ENCODE results near the gene NUDT17. TPM values are rescaled to one million over a fixed set of nuclear protein-coding genes. Genes with fewer than 3 reads are reported as not detected.

NUDT17 gene
- total RNA-seq, 2 experiments from 2014 or later, result 2.8 to 4.1 TPM

DNA sequence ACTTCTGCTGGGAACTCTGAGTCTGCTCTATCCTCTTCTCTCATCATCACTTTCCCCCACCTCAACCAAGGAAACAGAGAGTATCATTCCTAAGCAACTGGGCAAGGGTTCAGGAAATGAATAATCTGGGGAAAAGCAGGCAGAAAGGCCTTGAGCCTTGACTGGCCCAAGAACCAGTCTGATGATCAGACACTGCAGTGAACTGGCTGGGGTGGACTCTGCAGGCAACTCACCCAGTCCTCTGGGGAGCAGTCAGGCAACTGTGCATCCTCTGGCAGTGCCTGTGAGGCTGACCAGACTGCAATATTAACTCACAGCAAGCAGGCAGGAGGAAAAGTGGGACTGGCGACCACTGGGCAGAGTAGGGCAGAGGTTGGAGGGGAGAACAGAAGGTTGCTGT lies 39.2 kb downstream of the NUDT17 start:
- H3K27ac Mint-ChIP-seq, result no peak overlapping the region
- H3K4me3 Mint-ChIP-seq, result no peak overlapping the region
- no peak for ATAC-seq
- CTCF ChIA-PET, result interaction anchor here (0.7 to 5.2 kb wide), 4 partner anchors 8 to 111 kb away, joined by 3 to 26 read pairs (median 8); partner anchors contain the start of genes ITGA10 and NUDT17
- no peaks in the 10 kb centered on the region for H3K36me3 Mint-ChIP-seq
- no peaks in the 10 kb centered on the region for H3K9me3 Mint-ChIP-seq (ENCODE audit: low read depth)
- no peak for DNase-seq
- peaks cover 41% of the 10 kb centered on the region for H3K27me3 Mint-ChIP-seq
- H3K4me1 Mint-ChIP-seq, result peaks cover 16% of the 10 kb centered on the region

DNA sequence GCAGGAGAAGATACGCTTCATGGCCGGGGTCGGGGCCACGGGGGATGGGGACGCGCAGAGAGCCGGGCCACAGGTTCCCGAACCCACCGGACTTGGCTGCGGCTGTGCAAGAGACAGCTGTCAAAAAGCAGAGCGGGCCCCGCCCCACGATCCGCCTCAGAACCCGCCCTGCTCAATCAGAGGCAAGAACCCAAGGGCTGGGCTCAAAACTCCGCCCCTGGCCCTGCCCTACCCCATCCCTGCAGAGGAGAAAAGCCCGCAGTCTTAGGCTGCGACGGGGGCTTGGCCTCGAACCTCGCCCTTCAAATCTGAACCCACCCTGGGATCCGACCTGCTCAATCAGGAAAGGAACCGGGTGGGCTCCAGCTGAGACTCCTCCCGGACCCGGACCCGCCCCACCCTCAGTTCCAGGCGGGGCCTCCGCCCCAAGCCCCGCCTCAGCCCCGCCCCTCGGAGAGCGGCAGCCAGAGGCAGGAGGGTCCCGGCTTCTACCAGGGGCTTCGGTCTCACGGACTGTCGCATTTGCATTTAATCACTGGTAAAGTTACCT lies 40.4 kb downstream of the NUDT17 start, which contains the start of gene ANKRD35:
Gene ANKRD35, minus strand, starts transcription at position 129 of the 550 bp plus-strand sequence. Its CDS starts 108 bp downstream, at position 21.
- peak within 1 kb of the TSS; percentile 19 for H3K27ac Mint-ChIP-seq
- DNase-seq (peak; percentile 94), ATAC-seq (peak; percentile 100)
- peaks cover 34% of the 10 kb centered on the region for H3K27me3 Mint-ChIP-seq
- H3K4me1 Mint-ChIP-seq, result peaks cover 16% of the 10 kb centered on the region
- CTCF ChIA-PET, result interaction anchor here (0.8 to 5.2 kb wide), 7 partner anchors 7 to 121 kb away, joined by 3 to 26 read pairs (median 3); partner anchors contain the start of genes ITGA10 and NUDT17
- H3K9me3 Mint-ChIP-seq (ENCODE audit: low read depth), result no peaks in the 10 kb centered on the region
- H3K36me3 Mint-ChIP-seq, result no peaks in the 10 kb centered on the region
- peak within 1 kb of the TSS; percentile 74 for H3K4me3 Mint-ChIP-seq

DNA sequence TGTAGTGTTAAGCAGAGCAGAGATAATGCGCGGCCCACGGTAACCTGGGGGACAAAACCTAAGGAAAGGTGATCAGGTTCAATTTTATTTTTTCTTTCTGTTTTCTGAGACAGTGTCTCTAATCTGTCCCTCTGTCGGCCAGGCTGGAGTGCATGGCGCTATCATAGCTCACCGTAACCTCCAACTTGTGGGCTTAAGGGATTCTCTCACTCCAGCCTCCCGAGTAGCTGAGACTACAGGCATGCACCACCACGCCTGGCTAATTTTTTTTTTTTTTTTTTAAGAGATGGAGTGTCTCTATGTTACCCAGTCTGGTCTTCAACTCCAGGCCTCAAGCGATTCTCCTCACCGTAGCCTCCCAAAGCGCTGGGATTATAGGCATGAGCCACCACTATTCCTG lies 41.0 kb downstream of the NUDT17 start:
- CTCF ChIA-PET, result interaction anchor here (0.6 to 5.2 kb wide), 5 partner anchors 13 to 93 kb away, joined by 3 to 26 read pairs (median 3); partner anchors contain the start of gene NUDT17
- no peak overlapping the region for H3K27ac Mint-ChIP-seq
- no peaks in the 10 kb centered on the region for H3K36me3 Mint-ChIP-seq
- peak overlapping the region; percentile 74 for H3K4me3 Mint-ChIP-seq
- no peaks in the 10 kb centered on the region for H3K9me3 Mint-ChIP-seq (ENCODE audit: low read depth)
- H3K4me1 Mint-ChIP-seq, result peaks cover 16% of the 10 kb centered on the region
- ATAC-seq, result no peak
- H3K27me3 Mint-ChIP-seq, result peaks cover 34% of the 10 kb centered on the region
- DNase-seq, result no peak

DNA sequence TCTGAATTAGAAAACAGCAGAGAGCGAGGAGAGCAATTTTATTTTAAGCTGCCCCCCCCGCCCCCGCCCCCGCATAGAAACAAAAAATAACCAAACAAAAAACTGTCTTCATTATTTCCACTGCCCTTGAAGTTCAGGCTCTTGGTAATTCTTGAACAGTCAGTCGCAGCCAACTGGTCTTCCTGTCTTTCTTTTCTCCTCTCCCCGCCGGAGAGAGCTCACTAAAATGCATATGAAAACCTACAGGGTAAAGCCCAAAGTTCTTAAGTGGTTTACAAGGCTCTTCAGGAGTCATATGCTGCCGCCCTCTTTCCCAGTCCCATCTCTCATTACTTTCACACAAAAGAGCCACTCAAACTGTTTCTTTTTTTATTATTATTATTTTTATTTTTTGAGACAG lies 41.4 kb downstream of the NUDT17 start:
- DNase-seq, result no peak
- Mint-ChIP-seq H3K27ac (no peak overlapping the region), H3K4me3 (peak overlapping the region; percentile 28), H3K9me3 (ENCODE audit: low read depth) (no peaks in the 10 kb centered on the region), H3K4me1 (peaks cover 16% of the 10 kb centered on the region), H3K27me3 (peaks cover 34% of the 10 kb centered on the region), H3K36me3 (no peaks in the 10 kb centered on the region)
- ATAC-seq, result no peak
- CTCF ChIA-PET, result interaction anchor here (0.6 to 5.2 kb wide), 5 partner anchors 22 to 93 kb away, joined by 3 to 26 read pairs (median 3); partner anchors contain the start of gene NUDT17

DNA sequence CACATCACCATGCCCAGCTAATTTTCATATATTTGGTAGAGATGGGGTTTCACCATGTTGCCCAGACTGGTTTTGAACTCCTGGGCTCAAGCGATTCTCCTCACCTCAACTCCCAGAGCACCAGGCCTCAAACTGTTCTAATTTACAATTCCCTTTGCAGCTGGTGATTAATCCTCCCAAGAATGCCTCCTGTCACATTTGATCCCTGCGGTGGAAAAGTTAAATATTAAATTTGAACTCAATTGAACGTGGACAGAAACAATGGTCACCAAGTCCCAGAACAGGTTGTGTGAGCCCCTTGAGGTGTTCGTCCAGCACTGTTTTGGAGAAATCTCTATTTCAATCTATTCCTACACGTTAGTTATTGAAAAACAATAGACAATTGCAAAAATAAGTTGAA lies 42.2 kb downstream of the NUDT17 start:
- Mint-ChIP-seq H3K9me3 (ENCODE audit: low read depth) (no peaks in the 10 kb centered on the region), H3K4me1 (peaks cover 16% of the 10 kb centered on the region), H3K27me3 (peaks cover 32% of the 10 kb centered on the region), H3K27ac (no peak overlapping the region), H3K4me3 (no peak overlapping the region), H3K36me3 (no peaks in the 10 kb centered on the region)
- ATAC-seq (no peak), DNase-seq (no peak)
- CTCF ChIA-PET, result interaction anchor here (0.7 to 1.3 kb wide), 2 partner anchors 42 to 92 kb away, joined by 3 to 4 read pairs; partner anchors contain the start of gene NUDT17

DNA sequence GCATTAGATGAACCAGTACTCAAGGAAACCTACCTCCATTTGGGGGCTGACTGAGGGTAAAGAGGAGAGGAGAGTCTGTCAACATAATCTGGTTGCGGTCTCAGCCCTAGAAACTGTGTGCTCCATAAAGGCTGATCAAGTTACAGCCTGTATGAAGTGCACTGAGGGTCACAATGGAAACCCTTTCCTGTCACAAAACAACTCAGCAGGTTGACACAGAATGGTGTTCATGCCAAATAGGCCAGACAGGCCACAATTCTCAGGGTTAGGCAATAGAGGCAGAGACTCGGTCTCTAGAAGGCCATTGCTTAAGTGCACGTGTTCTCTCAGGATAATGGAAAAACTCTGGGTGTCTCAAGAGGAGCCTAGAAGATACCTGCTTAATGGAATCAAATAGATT lies 44.3 kb downstream of the NUDT17 start:
- Mint-ChIP-seq H3K27me3 (peaks cover 14% of the 10 kb centered on the region), H3K9me3 (ENCODE audit: low read depth) (no peaks in the 10 kb centered on the region), H3K27ac (no peak overlapping the region), H3K4me1 (peaks cover 14% of the 10 kb centered on the region), H3K4me3 (no peak overlapping the region), H3K36me3 (no peaks in the 10 kb centered on the region)
- ATAC-seq (no peak), DNase-seq (no peak)
- CTCF ChIA-PET, result interaction anchor here (1.1 to 4.1 kb wide), 2 partner anchors 30 to 44 kb away, joined by 3 to 31 read pairs; partner anchors contain the start of gene NUDT17

DNA sequence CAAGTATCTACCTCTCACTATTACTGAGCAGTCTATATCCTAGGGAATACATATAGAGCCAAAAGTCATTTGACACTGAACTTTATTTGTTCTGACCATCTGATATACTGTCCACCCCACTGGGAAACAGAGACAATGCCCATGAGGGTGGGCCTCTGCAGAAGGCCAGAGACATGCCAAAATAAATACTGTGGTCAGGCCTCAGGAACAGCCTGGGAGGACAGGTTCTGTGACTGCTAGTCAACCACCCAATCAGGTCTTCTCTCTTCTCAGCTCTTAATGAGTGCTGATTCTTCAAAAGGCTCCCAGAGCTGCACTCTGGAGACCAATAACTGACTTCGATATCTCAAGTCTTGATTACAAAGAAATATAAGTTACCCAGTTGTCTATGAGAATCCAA lies 45.7 kb downstream of the NUDT17 start:
- no peaks in the 10 kb centered on the region for H3K36me3 Mint-ChIP-seq
- H3K27me3 Mint-ChIP-seq, result peaks cover 5% of the 10 kb centered on the region
- CTCF ChIA-PET, result interaction anchor here (0.7 to 4.1 kb wide), 31 partner anchors 10 to 136 kb away, joined by 3 to 31 read pairs (median 5); partner anchors contain the start of genes HJV, ITGA10, LIX1L and NUDT17
- ATAC-seq (no peak), DNase-seq (no peak)
- H3K27ac Mint-ChIP-seq, result no peak overlapping the region
- no peak overlapping the region for H3K4me3 Mint-ChIP-seq
- peaks cover 4% of the 10 kb centered on the region for H3K4me1 Mint-ChIP-seq
- no peaks in the 10 kb centered on the region for H3K9me3 Mint-ChIP-seq (ENCODE audit: low read depth)

DNA sequence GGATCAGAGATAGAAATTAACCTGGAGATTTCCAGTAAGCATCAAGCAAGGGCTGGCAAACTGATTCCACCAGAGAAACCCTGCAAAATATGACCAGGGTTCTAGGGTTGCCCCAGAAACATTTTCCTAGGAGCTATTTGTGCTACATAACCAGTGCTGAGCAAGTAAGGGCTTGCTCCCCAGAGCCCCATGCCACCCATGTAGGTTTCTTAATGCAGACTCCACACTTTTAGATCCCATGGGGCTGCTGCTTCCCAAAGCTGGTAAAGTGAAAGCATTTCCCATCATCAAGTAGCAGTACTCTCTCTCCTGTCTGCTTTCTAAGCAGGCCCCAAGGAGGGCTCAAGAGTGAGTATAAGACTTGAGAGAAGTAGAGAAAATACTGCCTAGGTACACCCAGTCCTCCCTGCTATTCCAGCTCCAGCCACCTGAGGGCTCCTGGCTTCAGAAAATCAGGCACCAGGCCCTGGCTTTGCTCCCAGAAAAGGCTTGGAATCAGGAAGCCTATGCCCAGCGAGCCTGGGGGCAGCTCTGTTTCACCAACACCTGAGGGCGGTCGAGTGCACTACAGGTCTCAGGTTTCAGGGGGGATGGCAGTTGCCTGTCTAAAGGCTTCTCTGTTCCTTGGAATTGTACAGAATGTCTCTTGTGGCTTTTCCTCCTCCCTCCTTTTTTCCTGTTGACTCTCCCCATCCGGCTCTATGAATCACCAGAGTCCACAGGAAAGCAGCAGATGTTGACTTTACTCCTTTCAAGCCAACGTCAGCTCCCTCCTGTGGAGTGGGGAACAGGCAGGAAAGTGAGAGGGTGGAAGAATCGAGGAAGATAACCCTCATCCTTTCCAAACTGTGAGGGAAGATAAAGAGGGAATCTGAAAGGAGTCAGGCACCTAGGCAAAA lies 46.4 kb downstream of the NUDT17 start:
- Mint-ChIP-seq H3K27ac (no peak overlapping the region), H3K4me3 (no peak overlapping the region), H3K9me3 (ENCODE audit: low read depth) (no peaks in the 10 kb centered on the region), H3K36me3 (no peaks in the 10 kb centered on the region), H3K27me3 (peaks cover 4% of the 10 kb centered on the region), H3K4me1 (peaks cover under 1% of the 10 kb centered on the region)
- ATAC-seq (peak; percentile 85), DNase-seq (peak; percentile 73)
- CTCF ChIA-PET, result interaction anchor here (0.7 to 4.1 kb wide), 33 partner anchors 10 to 136 kb away, joined by 3 to 31 read pairs (median 5); partner anchors contain the start of genes HJV, ITGA10, LIX1L and NUDT17

DNA sequence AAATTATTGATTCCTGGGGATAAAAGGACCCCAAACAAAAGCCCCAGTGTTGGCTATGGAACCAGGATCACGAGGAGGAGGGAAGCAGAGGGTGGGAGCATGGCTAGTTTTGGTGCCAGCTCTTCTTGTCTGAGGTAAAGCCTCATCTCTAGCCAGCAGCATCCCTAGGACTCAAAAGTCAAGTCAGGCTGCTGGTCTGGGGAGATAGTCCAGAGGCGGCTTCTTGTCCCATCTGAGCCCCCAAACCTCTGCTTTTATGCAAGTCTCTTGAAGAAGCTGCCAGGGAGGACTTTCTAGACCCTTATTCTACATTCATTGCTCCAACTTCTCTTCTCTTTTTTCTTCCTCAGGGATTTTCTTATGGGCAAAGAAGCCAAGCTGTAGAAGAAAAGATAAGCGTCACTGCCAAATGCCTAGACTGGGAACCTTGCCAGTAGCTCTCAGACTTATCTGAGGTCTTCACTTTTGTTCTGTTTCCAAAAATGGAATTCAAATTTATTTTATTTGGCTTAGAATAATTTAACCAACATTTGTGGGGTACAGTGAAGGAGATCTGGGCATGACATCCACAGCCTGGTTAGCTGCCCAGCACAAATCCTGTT lies 47.2 kb downstream of the NUDT17 start:
- Mint-ChIP-seq H3K27ac (no peak overlapping the region), H3K4me1 (no peaks in the 10 kb centered on the region), H3K4me3 (no peak overlapping the region), H3K9me3 (ENCODE audit: low read depth) (no peaks in the 10 kb centered on the region), H3K36me3 (no peaks in the 10 kb centered on the region), H3K27me3 (peaks cover 2% of the 10 kb centered on the region)
- CTCF ChIA-PET, result interaction anchor here (0.7 to 4.1 kb wide), 24 partner anchors 7 to 129 kb away, joined by 3 to 31 read pairs (median 7); partner anchors contain the start of genes ANKRD35, HJV, ITGA10 and LIX1L
- DNase-seq (no peak), ATAC-seq (no peak)

DNA sequence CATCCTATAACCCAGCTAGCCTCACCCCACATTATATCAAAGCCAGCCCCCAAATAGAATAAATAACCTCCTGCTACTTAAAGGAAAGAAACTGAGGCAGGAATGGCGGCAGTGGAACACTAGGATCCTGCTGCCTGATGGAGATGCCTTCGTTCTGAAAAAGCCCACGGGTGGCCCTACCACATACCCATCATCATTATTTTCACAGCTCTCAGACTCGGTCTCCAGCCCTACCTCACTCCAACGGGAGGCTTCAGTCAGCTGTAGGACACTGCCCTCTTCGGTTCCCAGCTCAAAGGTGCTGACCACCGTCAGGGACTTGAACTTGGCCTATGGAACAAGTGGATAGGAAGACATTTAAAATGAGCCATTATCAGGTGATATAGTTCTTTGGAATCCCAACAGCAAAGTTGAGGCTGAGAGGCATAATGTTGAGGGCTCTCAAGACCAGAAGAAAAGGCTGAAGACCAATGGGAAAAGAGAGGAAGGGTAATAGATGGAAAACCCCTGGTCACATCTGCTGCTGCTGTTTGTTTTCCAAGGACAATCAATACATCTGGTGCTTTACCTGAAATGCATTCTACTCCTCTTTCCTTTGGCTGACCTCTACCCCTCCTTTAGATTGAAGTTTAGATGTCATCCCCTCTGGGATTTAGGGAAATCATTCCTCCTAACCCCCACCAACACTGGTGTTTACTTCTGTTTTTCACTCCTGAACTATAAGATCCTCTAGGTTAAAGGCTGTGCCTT lies 48.1 kb downstream of the NUDT17 start:
- no peak for ATAC-seq
- no peak for DNase-seq
- H3K36me3 Mint-ChIP-seq, result no peaks in the 10 kb centered on the region
- CTCF ChIA-PET, result interaction anchor here (0.9 to 4.1 kb wide), 10 partner anchors 8 to 83 kb away, joined by 3 to 31 read pairs (median 13); partner anchors contain the start of genes ANKRD35, ITGA10, LIX1L and NUDT17
- H3K9me3 Mint-ChIP-seq (ENCODE audit: low read depth), result no peaks in the 10 kb centered on the region
- H3K27ac Mint-ChIP-seq, result no peak overlapping the region
- no peaks in the 10 kb centered on the region for H3K4me1 Mint-ChIP-seq
- no peaks in the 10 kb centered on the region for H3K27me3 Mint-ChIP-seq
- H3K4me3 Mint-ChIP-seq, result no peak overlapping the region

DNA sequence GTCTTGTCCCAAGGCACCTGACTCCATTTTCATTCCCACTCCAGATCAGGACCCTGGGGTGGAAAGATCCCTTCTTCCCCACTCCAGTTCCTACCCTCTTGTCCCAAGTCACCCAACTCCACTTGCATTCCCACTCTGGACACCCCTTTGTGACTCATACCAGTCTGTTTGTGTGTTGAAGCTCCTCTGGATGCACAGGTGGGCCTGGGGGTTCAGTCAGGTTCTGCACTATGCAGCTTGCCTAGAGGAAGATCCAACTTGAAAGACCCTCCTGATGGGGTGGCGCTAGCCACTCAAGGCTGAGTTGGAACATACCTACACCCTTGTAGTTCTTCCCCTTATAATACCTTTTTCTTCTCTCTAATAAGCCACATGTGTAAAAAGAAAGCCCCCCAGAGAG lies 50.0 kb downstream of the NUDT17 start:
- Mint-ChIP-seq H3K27ac (no peak overlapping the region), H3K4me3 (no peak overlapping the region), H3K36me3 (no peaks in the 10 kb centered on the region), H3K9me3 (ENCODE audit: low read depth) (no peaks in the 10 kb centered on the region), H3K4me1 (no peaks in the 10 kb centered on the region), H3K27me3 (no peaks in the 10 kb centered on the region)
- DNase-seq, result no peak
- CTCF ChIA-PET, result interaction anchor here (1.1 to 3.0 kb wide), 5 partner anchors 10 to 137 kb away, joined by 3 to 17 read pairs (median 8); partner anchors contain the start of genes ITGA10 and NUDT17
- ATAC-seq, result no peak

DNA sequence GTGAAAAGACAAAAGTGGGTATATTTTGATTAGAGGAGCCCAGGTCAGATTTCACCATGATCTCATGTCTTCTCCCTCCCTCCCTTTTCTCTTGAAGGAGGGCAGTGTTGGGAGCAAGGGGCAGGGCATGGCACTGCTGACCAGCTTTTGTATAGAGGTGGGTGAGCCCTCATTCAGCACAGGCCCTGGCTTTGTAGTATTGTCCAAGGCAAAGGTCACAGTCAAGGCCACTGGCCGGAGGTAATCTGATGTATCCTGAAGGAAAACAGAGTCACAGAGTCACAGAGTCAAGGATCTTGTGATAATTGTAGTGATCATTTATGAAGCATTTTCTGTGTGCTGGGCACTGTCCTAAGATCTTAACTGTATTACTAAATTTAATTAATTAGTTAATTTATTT lies 52.5 kb downstream of the NUDT17 start:
- H3K4me3 Mint-ChIP-seq, result no peak overlapping the region
- CTCF ChIA-PET, result interaction anchor here (0.5 to 0.9 kb wide), 2 partner anchors 12 to 68 kb away, joined by 3 to 5 read pairs; partner anchors contain the start of gene ITGA10

More for the DNA sequence above, 52.5 kb downstream of the NUDT17 start:
- H3K27me3 Mint-ChIP-seq, result no peaks in the 10 kb centered on the region
- no peaks in the 10 kb centered on the region for H3K36me3 Mint-ChIP-seq
- no peak overlapping the region for H3K27ac Mint-ChIP-seq
- H3K9me3 Mint-ChIP-seq (ENCODE audit: low read depth), result no peaks in the 10 kb centered on the region
- ATAC-seq (no peak), DNase-seq (no peak)
- no peaks in the 10 kb centered on the region for H3K4me1 Mint-ChIP-seq

All from activated CD8-positive, alpha-beta memory T cell treated with anti-CD3 and anti-CD28 coated beads, Interleukin-2, amount 10 ng/mL, durations not matched to agents 7 days and 5 days (primary cell).